DOHH2 (cell line): Measurements from ENCODE around the gene VTI1A.

ENCODE experiments used
- EZH2phosphoT487 ChIP-seq: fragments of 200-600 bp; sonication (generic); IDR thresholded peaks from 2 replicates; pipeline ENCODE4 v1.6.1; 2017; ENCODE audit warnings: borderline replicate concordance, mild to moderate bottlenecking, antibody characterized with exemption, low read length, moderate library complexity, mixed read lengths
- TF ChIP-seq, protein P1 (sequence below): fragments of 200-600 bp; sonication (generic); IDR thresholded peaks from one replicate; pipeline ENCODE4 v1.5.1; 2014; ENCODE audit warnings: antibody characterized with exemption, mild to moderate bottlenecking, low read depth, low read length; ENCODE audit not compliant: poor library complexity, severe bottlenecking

DNA sequence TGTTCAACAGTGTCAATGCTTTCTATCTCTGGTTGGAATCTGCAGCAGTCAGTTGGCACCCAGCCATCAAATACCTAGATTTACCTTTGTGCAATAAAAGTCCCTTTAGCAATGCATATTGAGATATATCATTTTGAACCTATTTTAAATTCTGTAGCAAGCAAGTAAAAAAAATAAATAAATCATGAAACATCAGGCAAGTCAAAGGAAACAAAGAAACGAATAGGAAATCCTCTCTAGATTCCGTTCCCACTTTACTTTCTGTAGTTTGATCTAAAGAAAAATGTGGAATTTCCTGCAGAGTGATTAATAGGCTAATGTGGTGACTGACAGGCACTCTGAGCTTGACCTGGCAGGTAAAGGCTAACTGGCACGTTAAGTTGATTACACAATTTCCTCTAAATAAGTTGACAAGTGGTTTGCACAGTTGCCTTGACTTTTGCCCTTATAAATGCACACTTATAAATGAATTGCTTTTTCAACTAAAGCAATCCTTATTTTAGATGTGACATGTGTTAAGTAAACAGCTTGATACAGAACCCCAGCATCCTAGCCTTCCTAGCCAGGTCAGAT, 294.9 kb downstream of the VTI1A start:
- TF ChIP-seq, protein P1, sequence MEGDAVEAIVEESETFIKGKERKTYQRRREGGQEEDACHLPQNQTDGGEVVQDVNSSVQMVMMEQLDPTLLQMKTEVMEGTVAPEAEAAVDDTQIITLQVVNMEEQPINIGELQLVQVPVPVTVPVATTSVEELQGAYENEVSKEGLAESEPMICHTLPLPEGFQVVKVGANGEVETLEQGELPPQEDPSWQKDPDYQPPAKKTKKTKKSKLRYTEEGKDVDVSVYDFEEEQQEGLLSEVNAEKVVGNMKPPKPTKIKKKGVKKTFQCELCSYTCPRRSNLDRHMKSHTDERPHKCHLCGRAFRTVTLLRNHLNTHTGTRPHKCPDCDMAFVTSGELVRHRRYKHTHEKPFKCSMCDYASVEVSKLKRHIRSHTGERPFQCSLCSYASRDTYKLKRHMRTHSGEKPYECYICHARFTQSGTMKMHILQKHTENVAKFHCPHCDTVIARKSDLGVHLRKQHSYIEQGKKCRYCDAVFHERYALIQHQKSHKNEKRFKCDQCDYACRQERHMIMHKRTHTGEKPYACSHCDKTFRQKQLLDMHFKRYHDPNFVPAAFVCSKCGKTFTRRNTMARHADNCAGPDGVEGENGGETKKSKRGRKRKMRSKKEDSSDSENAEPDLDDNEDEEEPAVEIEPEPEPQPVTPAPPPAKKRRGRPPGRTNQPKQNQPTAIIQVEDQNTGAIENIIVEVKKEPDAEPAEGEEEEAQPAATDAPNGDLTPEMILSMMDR, result no peak
- TF ChIP-seq EZH2phosphoT487, result no peak
